HEK293 (cell line): ENCODE measurements around the gene MID2.
"Not testable (repeated sequence)": the region's sequence is repeated elsewhere in the genome, so short reads cannot be mapped to it uniquely, and the experiment has no call there.

ENCODE experiments used
- CTCF ChIA-PET: fragments of 350-600 bp; formaldehyde crosslinking; extraction: SDS; loops from one replicate; lab custom pipeline; 2021; ENCODE audit warnings: antibody characterized with exemption; lab: Yijun Ruan, JAX
- POLR2A ChIA-PET: fragments of 300-600 bp; formaldehyde crosslinking; extraction: SDS; loops from one replicate; lab custom pipeline; 2020; ENCODE audit warnings: antibody characterized with exemption, inconsistent platforms; lab: Yijun Ruan, JAX
- H3K27ac ChIP-seq: fragments of 200-500 bp; sonication (Bioruptor generic); 2 replicates; pipeline ENCODE4 v1.5.1; 2014; ENCODE audit warnings: low read depth, low read length, control low read depth, inconsistent platforms; ENCODE audit errors: extremely low read depth
- H3K36me3 ChIP-seq, 2 experiments: fragments of 200-500 bp in 1 of 2; sonication (Bioruptor generic) in 1 of 2; 1 replicate in 1 of 2; 2 replicates in 1 of 2; pipeline ENCODE4 v1.5.1; 2014 to 2017; ENCODE audit warnings: inconsistent platforms in 2 of 2, low read length in 2 of 2; ENCODE audit not compliant: control insufficient read depth in 2 of 2, insufficient read depth in 1 of 2
- H3K4me1 ChIP-seq: fragments of 200-500 bp; sonication (Bioruptor generic); 2 replicates; pipeline ENCODE4 v1.5.1; 2014; ENCODE audit warnings: mild to moderate bottlenecking, low read length, inconsistent platforms; ENCODE audit not compliant: control insufficient read depth, insufficient read depth
- H3K4me3 ChIP-seq: 2 replicates; pipeline ENCODE4 v1.5.1; 2011; ENCODE audit warnings: low read depth, mild to moderate bottlenecking, control low read depth, low read length, moderate library complexity
- H3K9me3 ChIP-seq: fragments of 200-500 bp; sonication (Bioruptor generic); 2 replicates; pipeline ENCODE4 v1.5.1; 2014; ENCODE audit warnings: low read depth, low read length, inconsistent platforms; ENCODE audit not compliant: control insufficient read depth, insufficient read depth
- ATF2 ChIP-seq: fragments of 450-650 bp; formaldehyde crosslinking; IDR thresholded peaks from 2 replicates; pipeline ENCODE4 v1.5.1; 2016; ENCODE audit warnings: missing biosample characterization, missing genetic modification characterization, low read depth
- BCL11B ChIP-seq: fragments of 450-650 bp; formaldehyde crosslinking; IDR thresholded peaks from 2 replicates; pipeline ENCODE4 v1.5.1; 2016; ENCODE audit warnings: low read depth, missing biosample characterization, missing genetic modification characterization
- RBAK ChIP-seq: fragments of 450-650 bp; formaldehyde crosslinking; IDR thresholded peaks from 2 replicates; pipeline ENCODE4 v1.5.1; 2016; ENCODE audit warnings: missing biosample characterization, missing genetic modification characterization
- REST ChIP-seq: fragments of 450-650 bp; formaldehyde crosslinking; IDR thresholded peaks from 2 replicates; pipeline ENCODE4 v1.5.1; 2016; ENCODE audit warnings: missing biosample characterization, missing genetic modification characterization
- ZBTB8A ChIP-seq: fragments of 450-650 bp; formaldehyde crosslinking; IDR thresholded peaks from 2 replicates; pipeline ENCODE4 v1.5.1; 2016; ENCODE audit warnings: missing biosample characterization, missing genetic modification characterization
- ZFP3 ChIP-seq: fragments of 450-650 bp; formaldehyde crosslinking; IDR thresholded peaks from 2 replicates; pipeline ENCODE4 v1.5.1; 2016; ENCODE audit warnings: low read depth, missing biosample characterization, missing genetic modification characterization
- ZFP37 ChIP-seq: fragments of 450-650 bp; formaldehyde crosslinking; IDR thresholded peaks from 2 replicates; pipeline ENCODE4 v1.5.1; 2016; ENCODE audit warnings: missing biosample characterization, missing genetic modification characterization
- ZNF10 ChIP-seq: fragments of 450-650 bp; formaldehyde crosslinking; IDR thresholded peaks from 2 replicates; pipeline ENCODE4 v1.5.1; 2017; ENCODE audit warnings: missing biosample characterization, missing genetic modification characterization
- ZNF140 ChIP-seq: fragments of 450-650 bp; formaldehyde crosslinking; IDR thresholded peaks from 2 replicates; pipeline ENCODE4 v1.5.1; 2016; ENCODE audit warnings: missing biosample characterization, missing genetic modification characterization
- ZNF174 ChIP-seq: fragments of 450-650 bp; formaldehyde crosslinking; IDR thresholded peaks from 2 replicates; pipeline ENCODE4 v1.5.0; 2017; ENCODE audit warnings: missing biosample characterization, mild to moderate bottlenecking, missing genetic modification characterization
- ZNF19 ChIP-seq: fragments of 450-650 bp; formaldehyde crosslinking; IDR thresholded peaks from 2 replicates; pipeline ENCODE4; 2016; ENCODE audit warnings: missing biosample characterization, missing genetic modification characterization, low read depth
- ZNF202 ChIP-seq: fragments of 450-650 bp; formaldehyde crosslinking; IDR thresholded peaks from 2 replicates; pipeline ENCODE4 v1.5.1; 2016; ENCODE audit warnings: missing biosample characterization, missing genetic modification characterization, borderline replicate concordance
- ZNF292 ChIP-seq: fragments of 450-650 bp; formaldehyde crosslinking; IDR thresholded peaks from 2 replicates; pipeline ENCODE4 v1.5.1; 2016; ENCODE audit warnings: low read depth, missing biosample characterization, missing genetic modification characterization, borderline replicate concordance
- ZNF341 ChIP-seq: fragments of 450-650 bp; formaldehyde crosslinking; IDR thresholded peaks from 2 replicates; pipeline ENCODE4; 2016; ENCODE audit warnings: low read depth, missing biosample characterization, missing genetic modification characterization
- ZNF394 ChIP-seq: fragments of 450-650 bp; formaldehyde crosslinking; IDR thresholded peaks from 2 replicates; pipeline ENCODE4 v1.5.1; 2016; ENCODE audit warnings: missing biosample characterization, missing genetic modification characterization, mild to moderate bottlenecking, moderate library complexity, borderline replicate concordance
- ZNF433 ChIP-seq: fragments of 450-650 bp; formaldehyde crosslinking; IDR thresholded peaks from 2 replicates; pipeline ENCODE4 v1.5.1; 2016; ENCODE audit warnings: missing biosample characterization, missing genetic modification characterization, low read depth
- ZNF529 ChIP-seq: fragments of 450-650 bp; formaldehyde crosslinking; IDR thresholded peaks from 2 replicates; pipeline ENCODE4 v1.5.1; 2017; ENCODE audit warnings: missing genetic modification characterization, missing biosample characterization; ENCODE audit not compliant: insufficient replicate concordance
- ZNF555 ChIP-seq: fragments of 450-650 bp; formaldehyde crosslinking; conservative IDR thresholded peaks from 2 replicates; pipeline ENCODE4 v1.5.1; 2017; ENCODE audit warnings: missing biosample characterization, mild to moderate bottlenecking, missing genetic modification characterization, inconsistent platforms
- ZNF560 ChIP-seq: fragments of 450-650 bp; formaldehyde crosslinking; IDR thresholded peaks from 2 replicates; pipeline ENCODE4 v1.5.1; 2017; ENCODE audit warnings: missing biosample characterization, missing genetic modification characterization, borderline replicate concordance
- ZNF580 ChIP-seq: fragments of 450-650 bp; formaldehyde crosslinking; IDR thresholded peaks from 2 replicates; pipeline ENCODE4 v1.5.1; 2016; ENCODE audit warnings: missing biosample characterization, missing genetic modification characterization
- ZNF623 ChIP-seq: fragments of 450-650 bp; formaldehyde crosslinking; IDR thresholded peaks from 2 replicates; pipeline ENCODE4 v1.5.1; 2016; ENCODE audit warnings: missing biosample characterization, missing genetic modification characterization
- ZNF629 ChIP-seq: fragments of 450-650 bp; formaldehyde crosslinking; IDR thresholded peaks from 2 replicates; pipeline ENCODE4 v1.5.1; 2017; ENCODE audit warnings: missing biosample characterization, missing genetic modification characterization
- ZNF654 ChIP-seq: fragments of 450-650 bp; formaldehyde crosslinking; IDR thresholded peaks from 2 replicates; pipeline ENCODE4 v1.5.1; 2016; ENCODE audit warnings: low read depth, missing biosample characterization, missing genetic modification characterization
- ZNF664 ChIP-seq: fragments of 450-650 bp; formaldehyde crosslinking; IDR thresholded peaks from 2 replicates; pipeline ENCODE4 v1.5.1; 2016; ENCODE audit warnings: missing biosample characterization, missing genetic modification characterization
- ZXDB ChIP-seq: fragments of 450-650 bp; formaldehyde crosslinking; IDR thresholded peaks from 2 replicates; pipeline ENCODE4 v1.5.1; 2016; ENCODE audit warnings: missing biosample characterization, missing genetic modification characterization
- TF ChIP-seq, protein P1 (sequence below): fragments of 450-650 bp; formaldehyde crosslinking; conservative IDR thresholded peaks from 2 replicates; pipeline ENCODE4 v1.5.1; 2016; ENCODE audit warnings: low read depth, missing biosample characterization, missing genetic modification characterization
- TF ChIP-seq, protein P2 (sequence below): fragments of 450-650 bp; formaldehyde crosslinking; IDR thresholded peaks from 2 replicates; pipeline ENCODE4 v1.5.1; 2016; ENCODE audit warnings: missing biosample characterization, missing genetic modification characterization, borderline replicate concordance

The MID2 gene

DNA sequence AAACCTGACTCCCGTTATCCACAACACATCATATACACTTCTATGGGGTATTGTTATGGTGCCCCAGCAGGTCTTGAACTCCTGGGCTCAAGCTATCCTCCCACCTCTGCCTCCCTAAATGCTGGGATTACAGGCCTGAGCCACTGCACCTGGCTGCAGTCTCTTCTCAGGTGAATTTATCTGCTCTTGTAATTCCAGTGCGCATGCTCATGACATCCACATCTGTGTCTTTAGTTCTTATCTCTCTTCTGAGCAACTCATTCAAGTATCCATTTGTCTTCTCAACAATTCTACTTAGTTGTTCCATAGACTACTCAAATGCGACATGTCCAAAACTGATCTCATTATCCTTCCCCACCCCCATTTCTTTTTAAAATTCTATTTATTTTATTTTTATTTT, 20.5 kb upstream of the MID2 start (continued):
- no peak for TF ChIP-seq ATF2 (tag by site-specific recombination)
- TF ChIP-seq RBAK, result no peak
- TF ChIP-seq ZNF174 (tag by site-specific recombination), result no peak
- no peak for TF ChIP-seq ZNF19 (tag by site-specific recombination)
- no peak for TF ChIP-seq ZNF10 (tag by site-specific recombination)

- POLR2A ChIA-PET, H3K9me3 ChIP-seq, H3K27ac ChIP-seq, H3K4me1 ChIP-seq, H3K4me3 ChIP-seq, H3K36me3 ChIP-seq: not testable (repeated sequence)
- CTCF ChIA-PET, result interaction anchor here (0.5 kb wide), 1 partner anchor 144 kb away, joined by 3 read pairs; no protein-coding TSS in a partner anchor
- peak; percentile 56; the same call in 1 of the 2 replicates for TF ChIP-seq ZNF664
- TF ChIP-seq, protein P1, sequence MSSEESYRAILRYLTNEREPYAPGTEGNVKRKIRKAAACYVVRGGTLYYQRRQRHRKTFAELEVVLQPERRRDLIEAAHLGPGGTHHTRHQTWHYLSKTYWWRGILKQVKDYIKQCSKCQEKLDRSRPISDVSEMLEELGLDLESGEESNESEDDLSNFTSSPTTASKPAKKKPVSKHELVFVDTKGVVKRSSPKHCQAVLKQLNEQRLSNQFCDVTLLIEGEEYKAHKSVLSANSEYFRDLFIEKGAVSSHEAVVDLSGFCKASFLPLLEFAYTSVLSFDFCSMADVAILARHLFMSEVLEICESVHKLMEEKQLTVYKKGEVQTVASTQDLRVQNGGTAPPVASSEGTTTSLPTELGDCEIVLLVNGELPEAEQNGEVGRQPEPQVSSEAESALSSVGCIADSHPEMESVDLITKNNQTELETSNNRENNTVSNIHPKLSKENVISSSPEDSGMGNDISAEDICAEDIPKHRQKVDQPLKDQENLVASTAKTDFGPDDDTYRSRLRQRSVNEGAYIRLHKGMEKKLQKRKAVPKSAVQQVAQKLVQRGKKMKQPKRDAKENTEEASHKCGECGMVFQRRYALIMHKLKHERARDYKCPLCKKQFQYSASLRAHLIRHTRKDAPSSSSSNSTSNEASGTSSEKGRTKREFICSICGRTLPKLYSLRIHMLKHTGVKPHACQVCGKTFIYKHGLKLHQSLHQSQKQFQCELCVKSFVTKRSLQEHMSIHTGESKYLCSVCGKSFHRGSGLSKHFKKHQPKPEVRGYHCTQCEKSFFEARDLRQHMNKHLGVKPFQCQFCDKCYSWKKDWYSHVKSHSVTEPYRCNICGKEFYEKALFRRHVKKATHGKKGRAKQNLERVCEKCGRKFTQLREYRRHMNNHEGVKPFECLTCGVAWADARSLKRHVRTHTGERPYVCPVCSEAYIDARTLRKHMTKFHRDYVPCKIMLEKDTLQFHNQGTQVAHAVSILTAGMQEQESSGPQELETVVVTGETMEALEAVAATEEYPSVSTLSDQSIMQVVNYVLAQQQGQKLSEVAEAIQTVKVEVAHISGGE (tag by site-specific recombination), result peak; percentile 82
- TF ChIP-seq ZNF341 (tag by site-specific recombination), result peak; percentile 53; the same call in 1 of the 2 replicates
- peak; percentile 44 for TF ChIP-seq ZNF654 (tag by site-specific recombination)
- TF ChIP-seq BCL11B (tag by site-specific recombination), result 0 out of 2 replicates have a peak, but pooled peaks have one; percentile 23
- TF ChIP-seq ZNF580 (tag by site-specific recombination), result peak; percentile 70; the same call in 1 of the 2 replicates
- peak; percentile 77 for TF ChIP-seq ZBTB8A
- peak; percentile 74 for TF ChIP-seq ZXDB
- TF ChIP-seq ZNF202 (tag by site-specific recombination), result peak; percentile 87; the same call in 1 of the 2 replicates
- TF ChIP-seq, protein P2, sequence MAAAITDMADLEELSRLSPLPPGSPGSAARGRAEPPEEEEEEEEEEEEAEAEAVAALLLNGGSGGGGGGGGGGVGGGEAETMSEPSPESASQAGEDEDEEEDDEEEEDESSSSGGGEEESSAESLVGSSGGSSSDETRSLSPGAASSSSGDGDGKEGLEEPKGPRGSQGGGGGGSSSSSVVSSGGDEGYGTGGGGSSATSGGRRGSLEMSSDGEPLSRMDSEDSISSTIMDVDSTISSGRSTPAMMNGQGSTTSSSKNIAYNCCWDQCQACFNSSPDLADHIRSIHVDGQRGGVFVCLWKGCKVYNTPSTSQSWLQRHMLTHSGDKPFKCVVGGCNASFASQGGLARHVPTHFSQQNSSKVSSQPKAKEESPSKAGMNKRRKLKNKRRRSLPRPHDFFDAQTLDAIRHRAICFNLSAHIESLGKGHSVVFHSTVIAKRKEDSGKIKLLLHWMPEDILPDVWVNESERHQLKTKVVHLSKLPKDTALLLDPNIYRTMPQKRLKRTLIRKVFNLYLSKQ, result peak; percentile 93; the same call in 1 of the 2 replicates
- peak; percentile 64; the same call in 1 of the 2 replicates for TF ChIP-seq ZNF560 (tag by site-specific recombination)
- TF ChIP-seq ZNF529 (tag by site-specific recombination), result peak; percentile 70
- peak; percentile 71 for TF ChIP-seq REST (tag by site-specific recombination)
- peak; percentile 53; the same call in 1 of the 2 replicates for TF ChIP-seq ZNF433 (tag by site-specific recombination)
- peak; percentile 96 for TF ChIP-seq ZNF555 (tag by site-specific recombination)
- 0 out of 2 replicates have a peak, but pooled peaks have one; percentile 48 for TF ChIP-seq ZFP37
- peak; percentile 92 for TF ChIP-seq ZNF394 (tag by site-specific recombination)
- peak; percentile 76 for TF ChIP-seq ZNF623 (tag by site-specific recombination)
- TF ChIP-seq ZNF140 (tag by site-specific recombination), result peak; percentile 70; the same call in 1 of the 2 replicates
- 0 out of 2 replicates have a peak, but pooled peaks have one; percentile 29 for TF ChIP-seq ZNF292 (tag by site-specific recombination)
- 0 out of 2 replicates have a peak, but pooled peaks have one; percentile 51 for TF ChIP-seq ZNF629 (tag by site-specific recombination)
- peak; percentile 42; the same call in 1 of the 2 replicates for TF ChIP-seq ZFP3 (tag by site-specific recombination)
Observed at GRCh38 chrX:107810053-107810452, 15.6 kb upstream of the MID2 start.
